ENCODE results near the gene RALY.

Gene RALY

DNA sequence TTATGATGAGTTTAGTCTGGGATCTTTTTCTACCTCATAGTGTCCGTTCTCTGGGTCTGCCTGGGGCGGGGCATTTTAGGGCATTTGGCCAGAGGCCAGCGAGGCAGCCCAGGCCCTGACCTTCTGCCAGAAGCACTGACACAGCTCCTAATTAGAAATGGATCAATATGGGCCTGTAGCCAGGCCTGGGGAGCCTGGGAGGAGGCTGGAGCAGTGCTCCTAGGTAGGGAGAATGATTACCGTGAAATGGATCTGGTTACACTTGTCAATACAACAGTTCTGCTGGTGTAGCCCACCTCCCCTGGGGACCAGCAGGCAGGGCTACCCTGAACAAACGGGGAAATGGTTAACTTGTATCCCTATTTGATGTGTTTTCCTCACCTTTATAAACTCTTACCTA is 23.0 kb downstream of the RALY start (continued):
- TF ChIP-seq, protein P1, sequence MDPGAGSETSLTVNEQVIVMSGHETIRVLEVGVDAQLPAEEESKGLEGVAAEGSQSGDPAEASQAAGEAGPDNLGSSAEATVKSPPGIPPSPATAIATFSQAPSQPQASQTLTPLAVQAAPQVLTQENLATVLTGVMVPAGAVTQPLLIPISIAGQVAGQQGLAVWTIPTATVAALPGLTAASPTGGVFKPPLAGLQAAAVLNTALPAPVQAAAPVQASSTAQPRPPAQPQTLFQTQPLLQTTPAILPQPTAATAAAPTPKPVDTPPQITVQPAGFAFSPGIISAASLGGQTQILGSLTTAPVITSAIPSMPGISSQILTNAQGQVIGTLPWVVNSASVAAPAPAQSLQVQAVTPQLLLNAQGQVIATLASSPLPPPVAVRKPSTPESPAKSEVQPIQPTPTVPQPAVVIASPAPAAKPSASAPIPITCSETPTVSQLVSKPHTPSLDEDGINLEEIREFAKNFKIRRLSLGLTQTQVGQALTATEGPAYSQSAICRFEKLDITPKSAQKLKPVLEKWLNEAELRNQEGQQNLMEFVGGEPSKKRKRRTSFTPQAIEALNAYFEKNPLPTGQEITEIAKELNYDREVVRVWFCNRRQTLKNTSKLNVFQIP (CRISPR knock-in tag; IDR thresholded peaks at IDR 0.05; ENCODE audit: borderline replicate concordance, low read depth): no peak
- TF ChIP-seq ARNTL (CRISPR knock-in tag; IDR thresholded peaks at IDR 0.05; ENCODE audit: borderline replicate concordance, low read depth) (no peak), ZNF8 (CRISPR knock-in tag; IDR thresholded peaks at IDR 0.05) (no peak)
- TF ChIP-seq, protein P2, sequence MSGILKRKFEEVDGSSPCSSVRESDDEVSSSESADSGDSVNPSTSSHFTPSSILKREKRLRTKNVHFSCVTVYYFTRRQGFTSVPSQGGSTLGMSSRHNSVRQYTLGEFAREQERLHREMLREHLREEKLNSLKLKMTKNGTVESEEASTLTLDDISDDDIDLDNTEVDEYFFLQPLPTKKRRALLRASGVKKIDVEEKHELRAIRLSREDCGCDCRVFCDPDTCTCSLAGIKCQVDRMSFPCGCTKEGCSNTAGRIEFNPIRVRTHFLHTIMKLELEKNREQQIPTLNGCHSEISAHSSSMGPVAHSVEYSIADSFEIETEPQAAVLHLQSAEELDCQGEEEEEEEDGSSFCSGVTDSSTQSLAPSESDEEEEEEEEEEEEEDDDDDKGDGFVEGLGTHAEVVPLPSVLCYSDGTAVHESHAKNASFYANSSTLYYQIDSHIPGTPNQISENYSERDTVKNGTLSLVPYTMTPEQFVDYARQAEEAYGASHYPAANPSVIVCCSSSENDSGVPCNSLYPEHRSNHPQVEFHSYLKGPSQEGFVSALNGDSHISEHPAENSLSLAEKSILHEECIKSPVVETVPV (CRISPR knock-in tag; IDR thresholded peaks at IDR 0.05): no peak

DNA sequence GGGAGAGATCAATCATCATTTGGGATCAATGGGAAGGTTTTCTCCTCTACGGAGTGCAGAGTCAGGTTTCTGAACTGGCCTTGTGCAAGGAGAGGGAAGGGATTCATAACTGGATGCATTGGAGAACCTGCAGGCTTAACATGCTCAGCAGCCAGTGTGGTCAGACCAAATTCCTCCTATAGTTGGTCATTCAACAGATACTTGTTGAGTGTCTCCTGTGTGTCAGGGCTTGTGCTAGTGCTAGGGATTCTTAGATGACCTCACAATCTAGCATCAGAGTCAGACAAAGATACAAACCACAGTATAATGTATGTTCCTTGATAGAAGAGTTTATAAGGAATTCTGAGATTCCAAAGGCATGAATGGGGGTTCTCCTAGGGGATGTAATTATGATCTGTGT is 23.9 kb downstream of the RALY start:
- peak; percentile 89 for ATAC-seq
- TF ChIP-seq SNAI2 (CRISPR knock-in tag; IDR thresholded peaks at IDR 0.05) (no peak), ZNF565 (CRISPR knock-in tag; conservative IDR thresholded peaks at IDR 0.05; ENCODE audit: low read depth) (no peak), CSDC2 (CRISPR knock-in tag; IDR thresholded peaks at IDR 0.05) (no peak), ZNF8 (CRISPR knock-in tag; IDR thresholded peaks at IDR 0.05) (no peak), TOX (CRISPR knock-in tag; IDR thresholded peaks at IDR 0.05; ENCODE audit: borderline replicate concordance) (no peak), ARNTL (CRISPR knock-in tag; IDR thresholded peaks at IDR 0.05; ENCODE audit: borderline replicate concordance, low read depth) (no peak), GLIS3 (CRISPR knock-in tag; IDR thresholded peaks at IDR 0.05) (no peak), PPARA (CRISPR knock-in tag; IDR thresholded peaks at IDR 0.05; ENCODE audit: borderline replicate concordance) (no peak), ZC3H10 (CRISPR knock-in tag; IDR thresholded peaks at IDR 0.05) (no peak), ZFP30 (CRISPR knock-in tag; IDR thresholded peaks at IDR 0.05) (no peak), ZNF70 (CRISPR knock-in tag; IDR thresholded peaks at IDR 0.05) (no peak)
- TF ChIP-seq, protein P2 (CRISPR knock-in tag; IDR thresholded peaks at IDR 0.05): no peak
- TF ChIP-seq, protein P1 (CRISPR knock-in tag; IDR thresholded peaks at IDR 0.05; ENCODE audit: borderline replicate concordance, low read depth): no peak

DNA sequence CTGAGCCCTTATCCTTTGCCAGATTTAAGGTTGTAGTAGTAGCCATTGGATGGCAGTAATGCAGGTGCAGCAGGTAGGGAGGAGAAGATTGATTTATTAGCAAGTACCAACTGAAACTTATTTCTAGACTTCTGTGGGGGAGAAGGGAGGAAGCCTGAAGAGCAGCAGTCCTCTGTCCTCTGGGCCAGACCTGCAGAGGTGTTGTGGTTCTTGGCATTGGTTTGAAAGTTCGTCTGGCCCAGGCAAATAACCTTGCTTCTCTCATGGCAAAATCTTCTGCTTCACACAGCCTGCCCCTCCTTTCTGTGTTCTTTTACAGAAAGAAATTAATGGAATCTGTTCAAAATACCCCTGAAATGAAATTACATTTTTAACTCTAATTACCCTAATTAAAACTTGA is 24.5 kb downstream of the RALY start:
- TF ChIP-seq, protein P3, sequence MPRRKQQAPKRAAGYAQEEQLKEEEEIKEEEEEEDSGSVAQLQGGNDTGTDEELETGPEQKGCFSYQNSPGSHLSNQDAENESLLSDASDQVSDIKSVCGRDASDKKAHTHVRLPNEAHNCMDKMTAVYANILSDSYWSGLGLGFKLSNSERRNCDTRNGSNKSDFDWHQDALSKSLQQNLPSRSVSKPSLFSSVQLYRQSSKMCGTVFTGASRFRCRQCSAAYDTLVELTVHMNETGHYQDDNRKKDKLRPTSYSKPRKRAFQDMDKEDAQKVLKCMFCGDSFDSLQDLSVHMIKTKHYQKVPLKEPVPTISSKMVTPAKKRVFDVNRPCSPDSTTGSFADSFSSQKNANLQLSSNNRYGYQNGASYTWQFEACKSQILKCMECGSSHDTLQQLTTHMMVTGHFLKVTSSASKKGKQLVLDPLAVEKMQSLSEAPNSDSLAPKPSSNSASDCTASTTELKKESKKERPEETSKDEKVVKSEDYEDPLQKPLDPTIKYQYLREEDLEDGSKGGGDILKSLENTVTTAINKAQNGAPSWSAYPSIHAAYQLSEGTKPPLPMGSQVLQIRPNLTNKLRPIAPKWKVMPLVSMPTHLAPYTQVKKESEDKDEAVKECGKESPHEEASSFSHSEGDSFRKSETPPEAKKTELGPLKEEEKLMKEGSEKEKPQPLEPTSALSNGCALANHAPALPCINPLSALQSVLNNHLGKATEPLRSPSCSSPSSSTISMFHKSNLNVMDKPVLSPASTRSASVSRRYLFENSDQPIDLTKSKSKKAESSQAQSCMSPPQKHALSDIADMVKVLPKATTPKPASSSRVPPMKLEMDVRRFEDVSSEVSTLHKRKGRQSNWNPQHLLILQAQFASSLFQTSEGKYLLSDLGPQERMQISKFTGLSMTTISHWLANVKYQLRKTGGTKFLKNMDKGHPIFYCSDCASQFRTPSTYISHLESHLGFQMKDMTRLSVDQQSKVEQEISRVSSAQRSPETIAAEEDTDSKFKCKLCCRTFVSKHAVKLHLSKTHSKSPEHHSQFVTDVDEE (CRISPR knock-in tag; IDR thresholded peaks at IDR 0.05): no peak
- no peak for TF ChIP-seq TOX (CRISPR knock-in tag; IDR thresholded peaks at IDR 0.05; ENCODE audit: borderline replicate concordance)
- no peak for TF ChIP-seq ARNTL (CRISPR knock-in tag; IDR thresholded peaks at IDR 0.05; ENCODE audit: borderline replicate concordance, low read depth)
- no peak for TF ChIP-seq SNAI2 (CRISPR knock-in tag; IDR thresholded peaks at IDR 0.05)
- TF ChIP-seq RARB (CRISPR knock-in tag; IDR thresholded peaks at IDR 0.05): no peak
- TF ChIP-seq ZNF565 (CRISPR knock-in tag; conservative IDR thresholded peaks at IDR 0.05; ENCODE audit: low read depth): no peak
- no peak for TF ChIP-seq ZC3H10 (CRISPR knock-in tag; IDR thresholded peaks at IDR 0.05)
- no peak for TF ChIP-seq TCF4 (CRISPR knock-in tag; IDR thresholded peaks at IDR 0.05; ENCODE audit: borderline replicate concordance)
- TF ChIP-seq OSR1 (CRISPR knock-in tag; IDR thresholded peaks at IDR 0.05): no peak
- TF ChIP-seq ZNF8 (CRISPR knock-in tag; IDR thresholded peaks at IDR 0.05): no peak
- TF ChIP-seq ESRRG (CRISPR knock-in tag; IDR thresholded peaks at IDR 0.05): no peak
- TF ChIP-seq ISL1 (CRISPR knock-in tag; IDR thresholded peaks at IDR 0.05): no peak
- no peak for TF ChIP-seq ZFP30 (CRISPR knock-in tag; IDR thresholded peaks at IDR 0.05)
- TF ChIP-seq, protein P1 (CRISPR knock-in tag; IDR thresholded peaks at IDR 0.05; ENCODE audit: borderline replicate concordance, low read depth): no peak
- TF ChIP-seq BACH2 (CRISPR knock-in tag; IDR thresholded peaks at IDR 0.05; ENCODE audit: borderline replicate concordance): no peak
- TF ChIP-seq ZFP3 (CRISPR knock-in tag; IDR thresholded peaks at IDR 0.05): no peak
- no peak for TF ChIP-seq CREB5 (CRISPR knock-in tag; IDR thresholded peaks at IDR 0.05; ENCODE audit: low read depth)
- ATAC-seq: no peak
